Tibial artery (tissue), 4 donors: Measurements from ENCODE around the gene RFPL2.
A peak's percentile ranks its signal among the peaks of the same experiment; 100 is the strongest.
"Not testable (repeated sequence)": the region's sequence is repeated elsewhere in the genome, so short reads cannot be mapped to it uniquely, and the experiment has no call there.

ENCODE experiments used
- DNase-seq, 2 donors: peaks; one replicate each; pipeline ENCODE4 v3.0.0-alpha.2; 2019
- H3K27ac ChIP-seq, 2 donors: fragments of 200-600 bp; sonication (generic) in 1 of 2; 1 replicate in 1 of 2; 2 replicates in 1 of 2; pipeline ENCODE4 v1.5.1; 2018 to 2019; ENCODE audit warnings: mild to moderate bottlenecking in 1 of 2
- H3K27me3 ChIP-seq, 2 donors: fragments of 200-600 bp; sonication (generic) in 1 of 2; one replicate each; pipeline versions ENCODE4 v1.5.1 to v1.6.0; 2016 to 2019
- H3K36me3 ChIP-seq, 3 donors: fragments of 200-600 bp; sonication (generic) in 2 of 3; one replicate each; pipeline ENCODE4 v1.5.1; 2016 to 2019; ENCODE audit warnings: mild to moderate bottlenecking in 2 of 3
- H3K4me1 ChIP-seq, 4 donors: fragments of 200-600 bp; sonication (generic) in 2 of 4; 1 replicate in 3 of 4; 2 replicates in 1 of 4; pipeline ENCODE4 v1.5.1; 2016 to 2019
- H3K4me3 ChIP-seq, 2 donors: fragments of 200-600 bp; sonication (generic) in 1 of 2; 1 replicate in 1 of 2; 2 replicates in 1 of 2; pipeline ENCODE4 v1.5.1; 2018 to 2019; ENCODE audit warnings: mild to moderate bottlenecking in 2 of 2
- H3K9me3 ChIP-seq, 3 donors: fragments of 200-600 bp; sonication (generic) in 1 of 3; one replicate each; pipeline ENCODE4 v1.5.1; 2016 to 2019
- CTCF ChIP-seq, 2 experiments: fragments of 200-600 bp in 1 of 2; fragments of 450-650 bp in 1 of 2; IDR thresholded peaks; one replicate each; pipeline ENCODE4 v1.5.1; 2017 to 2019; ENCODE audit warnings: antibody characterized with exemption in 2 of 2, mild to moderate bottlenecking in 1 of 2, moderate library complexity in 1 of 2
- intact Hi-C: fragments of 100-400 bp; cut with DNase I; formaldehyde crosslinking; loops from one replicate; pipeline ENCODE4 v1.15.0; 2023; ENCODE audit warnings: low total_unique reads

The RFPL2 gene

GRCh38 chr22:32200752-32201151, 4.1 kb downstream of the RFPL2 start:
- DNase-seq: no peak
- Histone ChIP-seq H3K9me3 (no peaks in the 10 kb centered on the region), H3K36me3 (no peaks in the 10 kb centered on the region), H3K27me3 (peaks cover 0 to 55% of the 10 kb centered on the region in 2 donors), H3K4me1 (peaks cover 0 to 23% (median 2%) of the 10 kb centered on the region in 4 donors), H3K27ac (no peak overlapping the region), H3K4me3 (no peak overlapping the region)
- no peak for TF ChIP-seq CTCF (IDR thresholded peaks at IDR 0.05)
- intact Hi-C loops: no loop called here

- peaks cover 0 to 48% of the 10 kb centered on the region in 2 donors for H3K27me3 ChIP-seq
- intact Hi-C loops: no loop called here
- peaks cover 0 to 23% (median 2%) of the 10 kb centered on the region in 4 donors for H3K4me1 ChIP-seq
- H3K9me3 ChIP-seq: no peaks in the 10 kb centered on the region
- TF ChIP-seq CTCF (IDR thresholded peaks at IDR 0.05): no peak
- no peak for DNase-seq
- H3K36me3 ChIP-seq: no peaks in the 10 kb centered on the region
- H3K4me3 ChIP-seq: no peak overlapping the region
- H3K27ac ChIP-seq: no peak overlapping the region
Measured at GRCh38 chr22:32199961-32200360, 4.9 kb downstream of the RFPL2 start.

DNA sequence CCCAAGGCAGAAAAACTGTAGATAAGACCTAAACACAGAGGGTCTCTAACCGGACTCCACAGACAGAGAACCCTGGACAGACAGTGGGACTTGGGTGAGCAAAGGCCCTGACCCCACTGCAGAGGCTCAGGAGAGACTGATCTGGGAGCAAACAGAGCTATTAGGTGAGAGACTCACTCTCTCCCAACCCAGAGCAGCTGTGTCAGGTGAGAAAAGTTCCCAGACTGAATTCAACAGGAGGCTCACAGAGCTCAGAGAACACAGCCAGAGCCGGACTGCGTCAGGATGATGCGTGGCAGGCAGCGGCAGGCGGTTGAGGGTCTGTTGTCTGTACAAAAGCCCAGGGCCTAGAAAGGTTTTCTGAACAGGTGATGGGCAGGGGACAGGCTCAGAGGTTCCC, 5.5 kb downstream of the RFPL2 start:
- DNase-seq: no peak
- no peak overlapping the region for H3K27ac ChIP-seq
- no peaks in the 10 kb centered on the region for H3K9me3 ChIP-seq
- TF ChIP-seq CTCF (IDR thresholded peaks at IDR 0.05): no peak
- intact Hi-C loops: no loop called here
- H3K4me3 ChIP-seq: no peak overlapping the region
- no peaks in the 10 kb centered on the region for H3K36me3 ChIP-seq
- H3K27me3 ChIP-seq: peaks cover 0 to 42% of the 10 kb centered on the region in 2 donors
- H3K4me1 ChIP-seq: peaks cover 0 to 20% (median 2%) of the 10 kb centered on the region in 4 donors

GRCh38 chr22:32197553-32198226, 7.2 kb downstream of the RFPL2 start:
- intact Hi-C loops, H3K9me3 ChIP-seq, H3K27ac ChIP-seq, H3K4me3 ChIP-seq, DNase-seq, H3K36me3 ChIP-seq, H3K4me1 ChIP-seq: not testable (repeated sequence)
- H3K27me3 ChIP-seq: peaks cover 0 to 25% of the 10 kb centered on the region in 2 donors

GRCh38 chr22:32195900-32196299, 9.0 kb downstream of the RFPL2 start:
- H3K4me1 ChIP-seq, DNase-seq, H3K36me3 ChIP-seq, H3K27ac ChIP-seq, H3K4me3 ChIP-seq, intact Hi-C loops, H3K9me3 ChIP-seq: not testable (repeated sequence)
- peaks cover 0 to 22% of the 10 kb centered on the region in 2 donors for H3K27me3 ChIP-seq

DNA sequence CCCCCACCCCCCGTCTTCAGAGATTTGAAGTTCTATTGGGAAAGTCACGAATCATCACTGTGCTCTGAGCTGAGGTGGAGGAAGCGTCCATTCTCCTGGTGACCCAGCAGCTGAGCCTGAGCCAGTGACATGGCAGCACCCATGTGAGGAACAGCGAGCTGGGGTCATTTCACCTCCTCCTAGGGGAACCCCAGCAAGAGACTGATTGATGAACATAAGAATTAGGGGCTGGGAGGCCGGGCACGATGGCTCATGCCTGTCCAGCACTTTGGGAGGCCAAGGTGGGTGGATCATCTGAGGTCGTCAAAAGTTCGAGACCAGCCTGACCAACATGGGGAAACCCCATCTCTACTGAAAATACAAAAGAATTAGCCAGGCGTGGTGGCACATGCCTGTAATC, 11.5 kb downstream of the RFPL2 start:
- H3K27me3 ChIP-seq, H3K4me1 ChIP-seq, DNase-seq, H3K36me3 ChIP-seq, H3K27ac ChIP-seq, H3K9me3 ChIP-seq, intact Hi-C loops, H3K4me3 ChIP-seq: not testable (repeated sequence)

DNA sequence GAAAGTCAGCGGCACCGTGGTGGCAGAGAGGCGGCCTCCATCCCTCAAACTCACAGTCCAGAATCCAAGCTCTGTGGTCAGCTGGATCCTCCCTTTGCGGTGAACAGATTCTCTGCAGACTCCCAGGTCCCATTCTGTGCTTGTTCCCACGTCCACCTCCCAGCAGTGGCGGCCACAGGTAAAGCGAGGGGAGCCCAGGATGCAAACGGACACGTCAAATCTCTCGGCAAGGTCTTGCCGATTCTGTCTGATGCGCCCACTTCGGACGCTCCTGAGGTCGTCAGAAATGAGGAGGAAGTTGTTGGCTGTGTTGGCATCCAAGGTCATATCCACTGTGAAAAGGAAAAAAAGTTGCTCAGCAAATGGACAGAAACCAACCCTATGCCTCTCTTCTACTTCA, 13.9 kb downstream of the RFPL2 start:
- H3K36me3 ChIP-seq, intact Hi-C loops, H3K4me3 ChIP-seq, H3K9me3 ChIP-seq, H3K27me3 ChIP-seq, H3K27ac ChIP-seq, H3K4me1 ChIP-seq: not testable (repeated sequence)
- peak in 1 of 2 donors; percentile 33 for DNase-seq

DNA sequence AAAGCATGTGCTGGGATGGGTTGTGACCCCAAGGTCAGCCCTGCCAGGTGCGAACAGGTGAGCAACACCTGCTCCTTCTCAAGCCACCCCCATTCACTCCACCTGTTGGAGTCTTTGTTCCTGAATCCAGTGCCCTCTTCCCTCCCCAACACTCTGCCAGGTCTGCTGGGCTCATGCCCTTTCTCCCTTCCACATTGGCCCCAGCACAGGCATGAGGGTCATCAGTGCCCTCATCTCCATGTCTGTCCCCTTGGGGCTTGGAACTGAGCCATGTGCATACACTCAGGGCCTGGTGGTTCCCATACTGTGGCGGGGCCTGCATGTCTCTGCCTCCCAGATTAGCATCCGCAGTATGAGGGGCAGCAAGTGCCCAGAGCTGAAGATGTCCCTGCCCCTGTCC, 19.1 kb downstream of the RFPL2 start:
- Histone ChIP-seq H3K27me3 (peaks cover 0 to 7% of the 10 kb centered on the region in 2 donors), H3K9me3 (no peaks in the 10 kb centered on the region), H3K27ac (no peak overlapping the region), H3K4me3 (no peak overlapping the region), H3K36me3 (no peaks in the 10 kb centered on the region), H3K4me1 (no peaks in the 10 kb centered on the region)
- TF ChIP-seq CTCF (IDR thresholded peaks at IDR 0.05): no peak
- intact Hi-C loops: no loop called here
- DNase-seq: peak in 1 of 2 donors; percentile 42
